ENCODE measurements around the gene DRG2.

DRG2 gene

GRCh38 chr17:18107971-18108370 is 20.2 kb downstream of the DRG2 start:
- no peak overlapping the region for H3K4me2 ChIP-seq (ENCODE audit: low read depth, low read length, poor library complexity, severe bottlenecking)
- no peaks in the 10 kb centered on the region for H3K36me3 ChIP-seq (ENCODE audit: low read length)
- no peak overlapping the region for H3K27ac ChIP-seq (ENCODE audit: low read depth, low read length)
- no peaks in the 10 kb centered on the region for H4K20me1 ChIP-seq (ENCODE audit: low read depth, low read length)
- H2AFZ ChIP-seq (ENCODE audit: low read depth, low read length, severe bottlenecking): no peak overlapping the region
- TF ChIP-seq EZH2phosphoT487 (conservative IDR thresholded peaks at IDR 0.05; ENCODE audit: low read length): no peak
- H3K27me3 ChIP-seq (ENCODE audit: low read length): no peaks in the 10 kb centered on the region
- no peaks in the 10 kb centered on the region for H3K9me3 ChIP-seq (ENCODE audit: insufficient read depth, low read length)
- H3F3A ChIP-seq (ENCODE audit: insufficient read depth): no peaks in the 10 kb centered on the region
- no peaks in the 10 kb centered on the region for H3K9me2 ChIP-seq (replicated peaks; ENCODE audit: insufficient read depth, low read length)
- no peak overlapping the region for H3K4me3 ChIP-seq (ENCODE audit: insufficient read depth, low read length, poor library complexity, severe bottlenecking)
- H3K9ac ChIP-seq (ENCODE audit: low read length): no peak overlapping the region
- H3K79me2 ChIP-seq (ENCODE audit: insufficient read depth, low read length): no peaks in the 10 kb centered on the region

- TF ChIP-seq EZH2phosphoT487 (conservative IDR thresholded peaks at IDR 0.05; ENCODE audit: low read length) (no peak), CTCF (IDR thresholded peaks at IDR 0.05; ENCODE audit: insufficient read depth, low read length, poor library complexity, severe bottlenecking) (no peak)
- H4K20me1 ChIP-seq (ENCODE audit: low read depth, low read length): no peaks in the 10 kb centered on the region
- H2AFZ ChIP-seq (ENCODE audit: low read depth, low read length, severe bottlenecking): no peak within 1 kb of the TSS
- H3K36me3 ChIP-seq (ENCODE audit: low read length): no peaks in the 10 kb centered on the region
- no peaks in the 10 kb centered on the region for H3K9me2 ChIP-seq (replicated peaks; ENCODE audit: insufficient read depth, low read length)
- no peak within 1 kb of the TSS for H3K27ac ChIP-seq (ENCODE audit: low read depth, low read length)
- no peaks in the 10 kb centered on the region for H3K9me3 ChIP-seq (ENCODE audit: insufficient read depth, low read length)
- no peaks in the 10 kb centered on the region for H3F3A ChIP-seq (ENCODE audit: insufficient read depth)
- no peaks in the 10 kb centered on the region for H3K79me2 ChIP-seq (ENCODE audit: insufficient read depth, low read length)
- no peak within 1 kb of the TSS for H3K9ac ChIP-seq (ENCODE audit: low read length)
- H3K4me2 ChIP-seq (ENCODE audit: low read depth, low read length, poor library complexity, severe bottlenecking): no peak within 1 kb of the TSS
- H3K4me3 ChIP-seq (ENCODE audit: insufficient read depth, low read length, poor library complexity, severe bottlenecking): no peak within 1 kb of the TSS
- no peaks in the 10 kb centered on the region for H3K27me3 ChIP-seq (ENCODE audit: low read length)
Observed at GRCh38 chr17:18108401-18109312, 20.9 kb downstream of the DRG2 start, which contains the start of gene MYO15A. Gene MYO15A (plus strand): TSS chr17:18108756. CDS start chr17:18118801, 10,045 bp downstream.

GRCh38 chr17:18109935-18110485 is 22.3 kb downstream of the DRG2 start:
- H3K36me3 ChIP-seq (ENCODE audit: low read length): no peaks in the 10 kb centered on the region
- H3F3A ChIP-seq (ENCODE audit: insufficient read depth): no peaks in the 10 kb centered on the region
- H3K79me2 ChIP-seq (ENCODE audit: insufficient read depth, low read length): no peaks in the 10 kb centered on the region
- H3K4me3 ChIP-seq (ENCODE audit: insufficient read depth, low read length, poor library complexity, severe bottlenecking): no peak overlapping the region
- no peak overlapping the region for H3K9ac ChIP-seq (ENCODE audit: low read length)
- no peak overlapping the region for H3K4me2 ChIP-seq (ENCODE audit: low read depth, low read length, poor library complexity, severe bottlenecking)
- no peak for TF ChIP-seq CTCF (IDR thresholded peaks at IDR 0.05; ENCODE audit: insufficient read depth, low read length, poor library complexity, severe bottlenecking)
- no peak for TF ChIP-seq EZH2phosphoT487 (conservative IDR thresholded peaks at IDR 0.05; ENCODE audit: low read length)
- H3K27ac ChIP-seq (ENCODE audit: low read depth, low read length): no peak overlapping the region
- no peaks in the 10 kb centered on the region for H3K9me2 ChIP-seq (replicated peaks; ENCODE audit: insufficient read depth, low read length)
- H4K20me1 ChIP-seq (ENCODE audit: low read depth, low read length): no peaks in the 10 kb centered on the region
- H3K27me3 ChIP-seq (ENCODE audit: low read length): no peaks in the 10 kb centered on the region
- H3K9me3 ChIP-seq (ENCODE audit: insufficient read depth, low read length): no peaks in the 10 kb centered on the region
- H2AFZ ChIP-seq (ENCODE audit: low read depth, low read length, severe bottlenecking): no peak overlapping the region

Data from SU-DHL-6 (cell line).